GM12864 (cell line): ENCODE results near the gene PKDREJ.

ENCODE experiments used
- DNase-seq: peaks from one replicate; pipeline ENCODE4 v3.0.0-alpha.2; 2011; ENCODE audit warnings: low read depth
- H3K4me3 ChIP-seq: 2 replicates; pipeline ENCODE4 v1.5.1; 2011; ENCODE audit warnings: mild to moderate bottlenecking, low read depth, low read length, control low read depth
- CTCF ChIP-seq: IDR thresholded peaks from 2 replicates; pipeline ENCODE4 v1.5.1; 2011; ENCODE audit warnings: low read depth, mild to moderate bottlenecking, moderate library complexity, low read length, control low read depth, inconsistent platforms; ENCODE audit errors: missing control alignments

Gene PKDREJ

GRCh38 chr22:46241396-46242007 is 21.6 kb downstream of the PKDREJ start:
- TF ChIP-seq CTCF, result no peak

DNA sequence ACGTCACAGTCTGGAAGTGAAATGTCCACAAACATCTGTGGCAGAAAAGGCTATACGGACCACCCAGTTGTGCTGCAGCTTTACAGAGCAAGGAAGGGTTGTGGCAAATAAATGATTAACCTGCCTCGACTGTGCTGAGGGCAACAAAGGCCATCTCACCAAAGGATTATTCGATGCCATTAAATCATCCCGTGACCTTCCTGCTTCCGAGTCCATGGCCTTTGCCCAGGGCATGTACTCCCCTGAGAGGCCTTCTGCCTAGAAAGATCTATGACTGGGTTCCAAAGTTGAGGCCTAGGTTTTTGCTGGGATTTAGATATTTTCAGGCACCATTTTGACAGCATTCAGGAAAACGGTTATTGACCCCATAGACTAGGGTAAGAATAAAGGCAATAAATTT is 22.2 kb downstream of the PKDREJ start:
- no peak for DNase-seq
- no peak for TF ChIP-seq CTCF
- H3K4me3 ChIP-seq, result no peak overlapping the region

More at GRCh38 chr22:46241396-46242007, 21.6 kb downstream of the PKDREJ start:
- DNase-seq, result no peak
- no peak overlapping the region for H3K4me3 ChIP-seq

DNA sequence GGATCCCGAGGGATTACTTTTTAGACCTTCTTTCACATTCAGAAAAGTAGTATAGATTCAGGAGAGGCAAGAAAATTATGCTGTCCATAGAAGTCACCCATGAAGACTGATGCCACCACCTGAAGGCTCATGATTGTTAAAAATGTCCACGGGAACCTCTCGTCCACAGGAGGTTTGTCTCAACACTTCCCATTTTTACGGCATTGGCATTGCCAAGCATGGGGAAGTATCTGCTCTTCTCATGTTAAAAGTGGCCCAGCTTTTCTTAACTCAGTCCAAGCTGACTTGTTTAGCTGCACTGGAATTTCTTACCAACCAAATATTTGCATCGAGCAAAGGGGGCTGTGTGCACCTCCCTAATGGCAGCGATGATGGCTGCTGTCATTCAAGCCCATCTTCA is 22.6 kb downstream of the PKDREJ start:
- no peak for TF ChIP-seq CTCF
- H3K4me3 ChIP-seq, result no peak overlapping the region
- DNase-seq, result no peak

DNA sequence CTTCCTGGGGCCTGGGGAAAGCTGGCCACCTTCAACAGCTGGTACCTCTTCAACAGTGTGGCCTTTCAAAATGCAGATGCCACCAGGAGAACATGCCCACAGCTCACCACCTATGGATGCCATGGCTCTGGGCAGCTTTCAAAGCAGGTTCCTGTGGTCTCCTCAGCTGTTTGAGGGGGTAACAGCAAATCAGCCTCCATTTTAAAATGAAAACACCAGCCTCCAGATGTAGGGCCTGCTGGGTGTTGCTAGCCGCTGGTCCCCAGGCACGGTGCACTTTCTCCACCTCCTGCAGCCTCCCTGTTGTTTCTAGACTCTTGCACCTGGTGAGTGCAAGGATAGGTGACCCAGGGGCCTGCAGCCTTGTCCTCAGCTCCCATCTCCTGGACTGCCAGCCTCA is 23.1 kb downstream of the PKDREJ start:
- no peak for TF ChIP-seq CTCF
- DNase-seq, result no peak

DNA sequence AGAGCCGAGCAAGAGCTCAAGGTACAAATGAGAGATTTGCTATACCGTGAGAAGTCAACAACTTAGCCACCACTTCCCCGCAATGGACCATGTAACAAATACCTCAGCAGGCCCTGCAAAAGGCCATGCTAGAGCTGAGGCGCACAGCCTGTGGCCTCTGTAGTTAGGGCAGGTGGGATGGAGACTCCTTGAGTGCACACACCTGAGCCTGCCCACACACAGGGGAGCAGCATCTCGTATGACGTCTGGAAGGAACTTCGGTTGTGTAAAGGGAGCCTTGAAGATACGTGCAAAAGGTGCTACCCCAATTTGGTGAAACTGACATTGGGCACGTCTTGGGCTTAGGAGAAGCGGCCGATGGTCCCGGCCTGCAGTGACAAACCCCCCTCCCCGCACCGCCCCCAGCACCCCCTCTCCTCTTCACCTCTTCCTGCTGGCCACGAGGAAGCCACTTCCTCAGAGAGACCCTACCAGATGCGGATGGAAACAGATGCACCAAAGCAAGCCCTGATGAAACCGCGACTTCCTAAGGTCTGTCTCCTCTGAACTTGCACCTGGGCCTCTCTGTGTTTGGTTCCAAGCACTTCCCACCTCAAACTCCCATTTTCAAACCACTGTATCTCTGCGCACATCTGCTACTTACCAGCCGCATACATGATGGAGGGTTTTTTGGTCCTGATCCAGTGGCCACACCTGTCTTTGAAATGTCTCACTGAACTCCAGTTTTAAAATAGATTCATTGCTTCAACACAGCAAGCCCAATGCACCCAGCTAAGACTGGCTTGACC is 23.7 kb downstream of the PKDREJ start:
- TF ChIP-seq CTCF, result no peak
- no peak for DNase-seq
- H3K4me3 ChIP-seq, result no peak overlapping the region

More for the DNA sequence above, 23.1 kb downstream of the PKDREJ start:
- H3K4me3 ChIP-seq, result no peak overlapping the region

DNA sequence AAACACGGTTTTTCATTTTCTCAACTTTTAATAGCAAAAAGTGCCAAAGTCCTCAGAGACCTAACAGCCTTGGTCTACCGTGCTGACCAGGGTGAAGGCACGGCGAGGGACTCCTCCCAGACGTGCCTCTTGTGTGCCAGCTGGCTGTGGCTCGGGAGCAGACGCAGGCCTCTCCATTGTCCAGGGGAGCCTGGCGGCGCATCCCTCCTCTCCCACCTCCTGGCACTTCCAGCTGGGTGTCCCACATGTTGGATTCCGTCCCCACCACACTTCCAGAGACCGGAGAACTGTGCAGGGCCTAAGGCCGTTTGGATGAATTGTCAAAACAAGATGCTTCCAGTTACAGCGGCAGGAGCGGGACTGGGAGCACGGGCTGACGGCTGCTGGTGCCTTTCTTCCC is 24.6 kb downstream of the PKDREJ start:
- DNase-seq, result no peak
- no peak for TF ChIP-seq CTCF
- H3K4me3 ChIP-seq, result no peak overlapping the region
